Effector memory CD8-positive, alpha-beta T cell (primary cell): ENCODE measurements around the gene AFM.

Experiments used
- ATAC-seq: fragments of 150-1000 bp; cut with Tn5 transposase; replicated peaks from 2 replicates; pipeline ENCODE4 v1.10.0; 2021; ENCODE audit warnings: mild to moderate bottlenecking, moderate library complexity
- DNase-seq, 3 experiments: peaks; one replicate each; pipeline ENCODE4 v3.0.0; 2021
- H3K27ac Mint-ChIP-seq, 2 donors: one replicate each; pipeline ENCODE4 v1.8.0; 2022; ENCODE audit warnings: mild to moderate bottlenecking in 2 of 2, mixed read lengths in 2 of 2, moderate library complexity in 2 of 2
- H3K27me3 Mint-ChIP-seq, 2 donors: one replicate each; pipeline ENCODE4 v1.8.0; 2022; ENCODE audit warnings: mixed read lengths in 2 of 2
- H3K36me3 Mint-ChIP-seq: one replicate; pipeline ENCODE4 v1.8.0; 2022; ENCODE audit warnings: mild to moderate bottlenecking, moderate library complexity, mixed read lengths; ENCODE audit not compliant: insufficient read depth
- H3K4me1 Mint-ChIP-seq, 2 donors: one replicate each; pipeline ENCODE4 v1.8.0; 2022; ENCODE audit warnings: low read depth in 2 of 2, mixed read lengths in 2 of 2
- H3K4me3 Mint-ChIP-seq, 2 donors: one replicate each; pipeline ENCODE4 v1.8.0; 2022; ENCODE audit warnings: mild to moderate bottlenecking in 2 of 2, mixed read lengths in 2 of 2, moderate library complexity in 2 of 2
- H3K9me3 Mint-ChIP-seq, 2 donors: one replicate each; pipeline ENCODE4 v1.8.0; 2022; ENCODE audit warnings: mixed read lengths in 2 of 2

Gene AFM

DNA sequence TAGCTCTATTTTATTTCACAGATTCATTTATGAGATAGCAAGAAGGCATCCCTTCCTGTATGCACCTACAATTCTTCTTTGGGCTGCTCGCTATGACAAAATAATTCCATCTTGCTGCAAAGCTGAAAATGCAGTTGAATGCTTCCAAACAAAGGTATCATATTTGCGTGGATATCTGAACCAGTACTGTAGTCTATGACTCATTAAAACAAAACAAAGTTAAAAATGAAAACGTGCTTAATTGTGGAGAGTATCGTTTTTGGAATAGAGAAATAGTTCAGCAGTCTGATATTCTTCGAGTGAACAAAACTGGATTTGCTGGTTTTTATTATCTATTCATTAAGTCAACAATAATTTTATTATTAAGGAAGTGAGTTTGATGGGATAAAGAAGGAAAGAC lies 39.3 kb upstream of the AFM start:
- Mint-ChIP-seq H3K27me3 (no peaks in the 10 kb centered on the region), H3K27ac (no peak overlapping the region), H3K9me3 (no peaks in the 10 kb centered on the region), H3K36me3 (no peaks in the 10 kb centered on the region), H3K4me1 (no peaks in the 10 kb centered on the region), H3K4me3 (no peak overlapping the region)
- ATAC-seq (no peak), DNase-seq (no peak)

DNA sequence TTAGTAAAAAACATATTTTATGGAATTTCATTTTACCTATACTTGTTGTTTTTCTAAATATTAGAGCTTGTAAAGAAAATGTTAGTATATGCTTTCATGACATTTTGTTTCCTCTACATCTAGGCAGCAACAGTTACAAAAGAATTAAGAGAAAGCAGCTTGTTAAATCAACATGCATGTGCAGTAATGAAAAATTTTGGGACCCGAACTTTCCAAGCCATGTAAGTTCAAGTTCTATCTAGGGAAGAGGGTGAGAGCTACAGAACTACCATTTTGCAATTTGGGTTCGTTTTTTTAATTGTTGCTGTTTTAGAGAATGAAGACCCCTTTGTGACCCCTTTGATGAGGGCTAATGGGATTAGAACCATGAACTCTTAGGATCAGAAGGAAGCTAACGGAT lies 38.3 kb upstream of the AFM start:
- Mint-ChIP-seq H3K27me3 (no peaks in the 10 kb centered on the region), H3K36me3 (no peaks in the 10 kb centered on the region), H3K9me3 (no peaks in the 10 kb centered on the region), H3K4me1 (no peaks in the 10 kb centered on the region), H3K4me3 (no peak overlapping the region), H3K27ac (no peak overlapping the region)
- ATAC-seq (no peak), DNase-seq (no peak)

DNA sequence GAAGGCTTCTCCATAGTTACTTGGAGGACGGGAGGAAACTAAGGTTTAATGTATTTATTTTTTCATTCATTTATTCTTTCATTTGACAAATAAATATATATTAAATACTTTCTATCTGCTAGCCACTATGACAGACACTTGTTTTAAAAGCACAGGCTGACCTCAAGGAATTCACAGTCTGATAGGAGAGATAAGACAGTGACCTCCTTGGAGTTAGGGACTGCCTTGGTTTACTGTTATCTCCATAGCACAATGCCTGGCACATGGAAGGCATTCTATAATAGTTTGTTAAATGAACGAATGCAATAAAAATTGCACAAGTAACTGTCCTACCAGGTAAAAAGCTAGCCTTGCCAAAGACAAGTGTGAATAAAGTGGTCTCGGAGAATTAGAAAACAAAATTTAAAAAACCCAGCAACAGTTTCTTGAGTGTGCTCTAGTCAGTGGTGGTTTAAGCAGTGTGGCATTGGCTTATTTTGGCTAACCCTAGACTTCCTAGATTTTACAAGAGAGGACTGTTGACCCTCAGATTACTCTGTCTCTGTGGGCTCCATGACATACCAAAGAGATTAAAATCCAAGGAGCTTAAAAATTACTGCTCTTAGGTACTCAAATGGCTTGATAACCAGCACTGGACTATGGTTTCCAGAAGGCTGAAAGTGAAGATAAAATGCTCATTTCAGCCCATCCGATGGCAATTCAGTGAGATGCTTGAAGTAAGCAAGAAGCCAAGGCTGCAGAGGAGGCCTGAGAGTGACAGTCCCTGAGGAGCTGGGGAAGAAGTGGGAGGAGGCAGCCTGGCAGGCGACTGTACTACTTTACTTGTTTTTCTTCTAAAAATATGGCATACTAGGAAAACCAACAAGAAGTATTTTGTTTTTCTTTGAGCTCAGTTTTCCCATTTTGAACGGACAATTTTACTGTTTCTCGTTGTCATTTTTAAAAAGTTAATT lies 35.9 kb upstream of the AFM start:
- no peaks in the 10 kb centered on the region for H3K9me3 Mint-ChIP-seq
- DNase-seq (no peak), ATAC-seq (no peak)
- H3K4me3 Mint-ChIP-seq: no peak overlapping the region
- H3K4me1 Mint-ChIP-seq: no peaks in the 10 kb centered on the region
- H3K36me3 Mint-ChIP-seq: no peaks in the 10 kb centered on the region
- no peak overlapping the region for H3K27ac Mint-ChIP-seq
- H3K27me3 Mint-ChIP-seq: no peaks in the 10 kb centered on the region

DNA sequence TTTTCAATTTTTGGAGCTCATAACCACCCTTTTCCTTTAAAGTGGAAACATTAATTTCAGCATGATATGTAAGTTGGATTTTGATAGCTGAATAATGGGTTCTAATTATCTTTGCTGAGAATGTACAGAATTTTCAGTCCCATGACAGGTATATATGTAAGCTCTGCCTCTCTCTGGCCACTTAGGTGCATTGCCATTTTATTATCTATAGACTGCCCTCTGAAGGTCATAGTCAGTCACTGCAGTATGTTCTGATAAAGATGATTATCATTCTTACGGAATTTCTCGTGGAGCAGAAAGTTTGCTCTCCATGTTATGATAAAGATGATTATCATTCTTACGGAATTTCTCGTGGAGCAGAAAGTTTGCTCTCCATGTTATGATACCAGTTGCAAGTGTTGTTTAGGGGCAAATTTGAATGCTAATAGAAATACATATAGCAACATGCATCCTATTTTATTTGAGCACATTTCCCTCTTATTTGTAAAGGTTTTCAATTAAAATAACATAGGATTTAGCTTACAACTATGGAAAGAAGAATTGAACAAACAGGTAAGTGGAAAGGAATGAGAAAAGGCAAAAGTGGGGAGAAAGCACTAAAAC lies 35.1 kb upstream of the AFM start:
- DNase-seq (no peak), ATAC-seq (peak; percentile 42)
- H3K9me3 Mint-ChIP-seq: no peaks in the 10 kb centered on the region
- H3K36me3 Mint-ChIP-seq: no peaks in the 10 kb centered on the region
- no peaks in the 10 kb centered on the region for H3K27me3 Mint-ChIP-seq
- H3K4me3 Mint-ChIP-seq: no peak overlapping the region
- no peaks in the 10 kb centered on the region for H3K4me1 Mint-ChIP-seq
- no peak overlapping the region for H3K27ac Mint-ChIP-seq

DNA sequence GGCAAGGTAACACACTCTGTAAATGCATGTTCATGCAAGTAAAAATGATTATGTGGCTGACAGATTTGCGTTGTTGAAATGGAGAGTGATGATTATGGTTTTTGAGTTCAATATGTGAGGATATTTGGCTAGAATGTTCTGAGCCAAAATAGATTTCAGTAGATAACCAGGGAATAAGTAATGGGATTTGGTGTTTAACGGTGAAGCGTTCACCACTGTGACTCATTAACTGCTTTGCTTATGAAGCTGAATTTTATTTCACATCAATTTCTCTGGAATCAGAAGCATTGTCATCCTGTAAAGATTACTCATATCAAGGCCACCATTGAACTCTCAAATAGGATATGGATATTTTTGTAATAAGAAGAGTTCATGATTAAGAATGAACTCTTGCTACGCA lies 33.9 kb upstream of the AFM start:
- Mint-ChIP-seq H3K9me3 (no peaks in the 10 kb centered on the region), H3K27me3 (peaks cover 0 to 2% of the 10 kb centered on the region in 2 donors), H3K4me1 (no peaks in the 10 kb centered on the region), H3K36me3 (no peaks in the 10 kb centered on the region), H3K4me3 (no peak overlapping the region), H3K27ac (no peak overlapping the region)
- no peak for DNase-seq
- ATAC-seq: no peak

DNA sequence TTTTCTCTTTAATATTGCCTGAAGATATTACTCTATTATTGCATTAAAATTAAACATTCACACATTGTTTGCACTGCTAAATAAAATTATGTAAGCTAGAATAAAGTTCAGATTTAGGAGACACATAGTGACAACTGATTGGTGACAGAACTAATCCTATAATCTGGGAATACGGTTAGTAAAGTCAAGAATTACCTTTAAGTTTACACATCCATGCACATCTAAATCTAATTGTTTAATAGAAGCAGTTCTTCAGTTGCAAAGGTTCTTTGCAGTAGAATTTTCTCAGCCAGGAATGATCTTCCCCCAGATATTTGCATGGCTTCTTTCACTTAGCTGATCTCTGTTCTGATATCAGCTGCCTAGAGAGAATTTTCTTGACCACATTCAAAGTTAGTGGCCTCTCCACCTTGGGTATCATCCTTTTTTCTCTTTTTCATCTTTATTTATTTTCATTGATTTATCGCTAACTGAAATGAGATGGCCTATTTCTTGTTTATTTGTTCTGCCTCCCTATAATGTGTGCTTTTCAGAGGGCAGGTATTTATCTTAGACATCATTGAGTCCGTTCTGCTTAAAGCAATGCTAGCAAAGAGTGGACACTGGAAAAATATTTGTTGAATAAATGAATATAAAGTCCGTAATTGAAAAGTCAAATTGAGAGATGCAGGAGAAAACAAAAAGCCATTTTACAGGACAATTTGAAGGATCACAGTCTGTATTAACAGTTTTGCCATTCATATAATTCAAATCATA lies 32.9 kb upstream of the AFM start:
- Mint-ChIP-seq H3K36me3 (no peaks in the 10 kb centered on the region), H3K27me3 (peaks cover 0 to 7% of the 10 kb centered on the region in 2 donors), H3K4me1 (no peaks in the 10 kb centered on the region), H3K9me3 (no peaks in the 10 kb centered on the region), H3K27ac (no peak overlapping the region), H3K4me3 (no peak overlapping the region)
- DNase-seq (no peak), ATAC-seq (no peak)

DNA sequence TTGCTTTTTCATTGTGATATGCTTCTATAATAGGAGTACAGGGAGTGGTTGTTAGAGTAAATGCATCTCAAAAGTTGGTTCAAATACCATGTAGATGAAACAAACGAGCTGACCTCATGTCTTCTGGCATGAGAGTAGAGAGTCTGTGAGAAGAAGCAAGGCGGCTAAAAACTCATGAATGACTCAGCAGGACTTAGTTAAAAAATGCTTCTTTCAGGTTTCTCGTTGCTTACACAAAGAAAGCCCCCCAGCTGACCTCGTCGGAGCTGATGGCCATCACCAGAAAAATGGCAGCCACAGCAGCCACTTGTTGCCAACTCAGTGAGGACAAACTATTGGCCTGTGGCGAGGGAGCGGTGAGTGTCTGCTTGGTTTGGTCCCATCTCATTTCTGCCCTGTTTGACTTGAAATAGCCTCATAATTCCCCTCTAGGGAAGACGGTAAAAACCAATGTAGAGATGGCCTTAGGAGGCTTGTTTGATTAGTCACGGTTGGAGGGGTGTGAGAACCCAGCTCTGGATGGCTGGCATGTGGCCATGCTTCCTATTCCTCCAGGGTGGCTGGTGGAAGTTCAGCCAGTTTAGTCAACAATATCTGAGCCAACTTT lies 31.0 kb upstream of the AFM start:
- DNase-seq (no peak), ATAC-seq (no peak)
- no peak overlapping the region for H3K4me3 Mint-ChIP-seq
- H3K36me3 Mint-ChIP-seq: no peaks in the 10 kb centered on the region
- no peaks in the 10 kb centered on the region for H3K9me3 Mint-ChIP-seq
- H3K27ac Mint-ChIP-seq: no peak overlapping the region
- H3K4me1 Mint-ChIP-seq: no peaks in the 10 kb centered on the region
- peaks cover 0 to 7% of the 10 kb centered on the region in 2 donors for H3K27me3 Mint-ChIP-seq

DNA sequence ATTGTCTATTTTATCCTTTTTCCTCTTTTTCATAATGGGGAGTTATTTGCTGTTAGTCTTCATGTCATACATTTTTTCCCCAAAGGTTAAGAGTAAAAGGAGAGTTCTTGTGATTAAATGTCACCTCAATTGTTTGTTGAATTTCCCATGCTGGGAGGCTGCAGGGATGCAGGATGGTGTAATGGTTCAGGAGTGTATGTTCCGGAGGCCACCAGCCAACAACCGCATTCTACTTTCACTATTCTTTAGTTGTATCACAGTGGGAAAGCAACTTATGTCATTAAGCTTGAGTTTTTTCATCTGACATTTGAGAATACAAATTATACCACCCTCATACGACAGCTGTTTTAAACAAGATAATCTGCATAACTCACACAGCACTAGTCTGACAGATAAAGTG lies 30.1 kb upstream of the AFM start:
- H3K36me3 Mint-ChIP-seq: no peaks in the 10 kb centered on the region
- H3K27me3 Mint-ChIP-seq: peaks cover 4 to 7% of the 10 kb centered on the region in 2 donors
- no peaks in the 10 kb centered on the region for H3K4me1 Mint-ChIP-seq
- no peaks in the 10 kb centered on the region for H3K9me3 Mint-ChIP-seq
- H3K27ac Mint-ChIP-seq: no peak overlapping the region
- no peak overlapping the region for H3K4me3 Mint-ChIP-seq
- no peak for ATAC-seq
- DNase-seq: no peak

DNA sequence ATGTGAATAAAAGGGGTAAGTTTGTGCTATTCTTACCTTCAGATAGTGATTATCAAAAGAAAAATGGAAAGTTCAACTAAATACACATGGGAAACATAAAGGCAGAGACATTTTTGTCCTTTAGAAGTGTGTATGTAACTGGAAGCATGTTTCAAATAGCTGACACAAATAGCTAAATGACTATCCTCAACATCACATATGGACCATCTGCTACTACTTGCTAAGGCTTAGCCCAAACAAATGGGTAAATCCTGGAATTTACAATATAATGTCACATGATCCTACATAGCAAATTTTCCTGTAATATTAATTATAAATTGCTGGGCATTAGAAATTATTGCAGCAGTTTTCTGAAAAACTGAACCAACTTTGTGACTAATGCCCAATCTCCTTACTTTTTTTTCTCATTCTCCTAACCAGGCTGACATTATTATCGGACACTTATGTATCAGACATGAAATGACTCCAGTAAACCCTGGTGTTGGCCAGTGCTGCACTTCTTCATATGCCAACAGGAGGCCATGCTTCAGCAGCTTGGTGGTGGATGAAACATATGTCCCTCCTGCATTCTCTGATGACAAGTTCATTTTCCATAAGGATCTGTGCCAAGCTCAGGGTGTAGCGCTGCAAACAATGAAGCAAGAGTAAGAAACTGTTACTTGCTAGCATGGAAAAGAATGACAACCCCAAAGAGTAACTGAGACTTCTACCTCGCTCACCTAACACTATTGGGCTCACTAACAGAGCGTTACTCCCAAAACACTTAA lies 29.4 kb upstream of the AFM start:
- Mint-ChIP-seq H3K36me3 (no peaks in the 10 kb centered on the region), H3K27ac (no peak overlapping the region), H3K9me3 (no peaks in the 10 kb centered on the region), H3K4me1 (no peaks in the 10 kb centered on the region), H3K4me3 (no peak overlapping the region), H3K27me3 (peaks cover 6 to 7% of the 10 kb centered on the region in 2 donors)
- DNase-seq: no peak
- ATAC-seq: no peak

DNA sequence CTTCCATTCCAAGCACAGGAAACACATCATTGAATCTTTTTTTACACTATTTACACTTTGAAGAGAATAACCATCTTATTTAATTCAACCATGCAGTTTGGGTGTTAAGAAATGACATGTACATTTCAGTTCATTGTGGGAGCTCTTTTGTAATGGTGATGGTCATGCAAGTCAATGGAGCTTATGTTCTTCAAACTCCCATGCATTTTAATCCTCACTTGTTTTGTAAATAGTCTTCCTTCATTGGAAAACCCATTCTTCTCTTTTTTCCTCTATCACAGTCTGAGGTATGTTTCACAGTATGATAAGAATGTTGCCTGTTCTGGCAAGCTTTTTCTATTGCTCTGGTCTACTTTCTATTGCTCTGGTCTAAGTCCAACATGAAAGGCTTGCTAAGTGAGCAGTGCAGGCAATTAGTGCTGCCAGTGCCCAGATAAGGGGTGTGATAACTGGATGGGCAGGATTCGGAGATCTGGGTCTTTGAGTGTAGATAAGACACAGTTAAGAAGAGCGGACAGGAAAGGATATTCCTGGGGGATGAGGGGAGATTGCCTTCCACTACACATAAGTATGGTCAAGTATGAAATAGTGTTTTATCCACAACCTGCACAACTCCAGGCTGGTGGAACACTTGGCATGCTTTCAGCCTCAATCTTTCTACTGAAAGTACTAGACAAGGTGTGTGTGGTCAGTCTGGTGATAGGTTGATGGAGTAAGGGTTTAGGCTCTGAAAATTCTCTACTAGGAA lies 28.4 kb upstream of the AFM start:
- Mint-ChIP-seq H3K9me3 (no peaks in the 10 kb centered on the region), H3K4me1 (no peaks in the 10 kb centered on the region), H3K36me3 (no peaks in the 10 kb centered on the region), H3K27me3 (peaks cover 6 to 7% of the 10 kb centered on the region in 2 donors), H3K4me3 (no peak overlapping the region), H3K27ac (no peak overlapping the region)
- ATAC-seq (no peak), DNase-seq (no peak)

DNA sequence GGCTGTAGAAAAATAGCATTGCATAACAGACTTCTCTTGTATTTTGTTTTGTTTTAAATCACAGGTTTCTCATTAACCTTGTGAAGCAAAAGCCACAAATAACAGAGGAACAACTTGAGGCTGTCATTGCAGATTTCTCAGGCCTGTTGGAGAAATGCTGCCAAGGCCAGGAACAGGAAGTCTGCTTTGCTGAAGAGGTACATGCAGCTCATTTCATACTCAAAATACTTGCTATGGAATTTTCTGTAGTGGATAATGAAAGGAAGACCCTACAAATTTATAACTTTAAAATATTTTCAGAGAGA lies 27.9 kb upstream of the AFM start:
- Mint-ChIP-seq H3K4me1 (no peaks in the 10 kb centered on the region), H3K9me3 (no peaks in the 10 kb centered on the region)

DNA sequence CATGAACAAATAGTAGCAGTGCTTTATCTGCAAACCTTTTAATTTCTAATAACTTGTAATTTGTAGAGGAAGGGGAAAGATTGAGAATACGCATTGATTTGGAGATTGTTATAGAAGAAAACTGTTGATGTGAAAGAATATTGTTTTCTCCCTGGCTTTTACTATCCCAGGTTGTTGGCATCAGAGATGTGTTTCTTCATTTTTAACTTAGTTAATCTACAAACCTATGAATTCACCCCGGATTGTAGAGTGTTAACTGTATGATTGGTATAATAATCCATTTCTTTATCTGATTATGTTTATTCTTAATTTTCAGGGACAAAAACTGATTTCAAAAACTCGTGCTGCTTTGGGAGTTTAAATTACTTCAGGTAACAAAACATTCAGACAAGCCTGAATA lies 26.6 kb upstream of the AFM start:
- H3K4me3 Mint-ChIP-seq: no peak overlapping the region
- no peak for ATAC-seq
- peaks cover 6 to 7% of the 10 kb centered on the region in 2 donors for H3K27me3 Mint-ChIP-seq
- no peaks in the 10 kb centered on the region for H3K9me3 Mint-ChIP-seq
- H3K27ac Mint-ChIP-seq: no peak overlapping the region
- no peak for DNase-seq
- no peaks in the 10 kb centered on the region for H3K4me1 Mint-ChIP-seq
- no peaks in the 10 kb centered on the region for H3K36me3 Mint-ChIP-seq

More for the DNA sequence above, 27.9 kb upstream of the AFM start:
- Mint-ChIP-seq H3K36me3 (no peaks in the 10 kb centered on the region), H3K27ac (no peak overlapping the region), H3K27me3 (peaks cover 6 to 7% of the 10 kb centered on the region in 2 donors), H3K4me3 (no peak overlapping the region)
- no peak for DNase-seq
- ATAC-seq: no peak
